Fibroblast of skin of scalp (primary cell): ENCODE data around the gene FBXL16.

Experiments
- DNase-seq: peaks from one replicate; pipeline ENCODE4 v3.0.0-alpha.2; 2013

FBXL16 gene

DNA sequence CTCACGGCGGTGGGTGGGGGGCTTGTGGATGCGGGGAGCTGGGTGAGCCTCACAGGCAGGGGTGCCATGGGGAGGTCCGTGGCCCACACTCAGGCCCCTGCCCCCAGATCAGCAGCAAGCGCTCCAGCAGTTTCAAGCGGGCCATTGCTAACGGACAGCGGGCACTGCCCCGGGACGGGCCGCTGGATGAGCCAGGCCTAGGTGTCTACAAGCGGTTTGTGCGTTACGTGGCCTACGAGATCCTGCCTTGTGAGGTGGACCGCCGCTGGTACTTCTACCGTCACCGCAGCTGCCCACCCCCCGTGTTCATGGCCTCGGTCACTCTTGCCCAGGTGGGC, 29.1 kb downstream of the FBXL16 start:
- DNase-seq, result no peak

DNA sequence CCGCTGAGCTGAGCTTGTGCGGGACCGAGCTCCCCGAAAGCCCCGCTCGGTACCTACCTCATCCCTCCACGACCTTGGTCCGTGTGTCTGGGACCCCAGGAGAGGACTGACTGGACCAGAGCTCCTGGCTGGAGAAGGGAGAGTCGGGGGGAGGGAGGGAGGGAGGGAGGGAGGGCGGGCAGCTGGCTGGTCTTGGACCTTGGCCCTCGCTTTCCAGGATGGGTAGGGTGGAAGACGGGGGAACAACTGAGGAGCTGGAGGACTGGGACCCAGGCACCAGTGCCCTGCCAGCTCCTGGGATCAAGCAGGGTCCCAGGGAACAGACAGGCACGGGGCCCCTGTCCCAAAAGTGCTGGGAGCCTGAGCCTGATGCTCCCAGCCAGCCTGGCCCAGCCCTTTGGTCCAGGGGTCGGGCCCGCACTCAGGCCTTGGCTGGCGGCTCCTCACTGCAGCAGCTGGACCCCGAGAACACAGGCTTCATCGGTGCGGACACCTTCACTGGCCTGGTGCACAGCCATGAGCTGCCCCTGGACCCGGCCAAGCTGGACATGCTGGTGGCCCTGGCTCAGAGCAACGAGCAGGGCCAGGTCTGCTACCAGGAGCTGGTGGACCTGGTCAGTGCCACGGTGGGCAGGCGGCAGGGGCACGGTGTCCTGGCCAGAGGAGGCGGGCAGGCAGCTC, 29.6 kb downstream of the FBXL16 start:
- DNase-seq, result no peak

DNA sequence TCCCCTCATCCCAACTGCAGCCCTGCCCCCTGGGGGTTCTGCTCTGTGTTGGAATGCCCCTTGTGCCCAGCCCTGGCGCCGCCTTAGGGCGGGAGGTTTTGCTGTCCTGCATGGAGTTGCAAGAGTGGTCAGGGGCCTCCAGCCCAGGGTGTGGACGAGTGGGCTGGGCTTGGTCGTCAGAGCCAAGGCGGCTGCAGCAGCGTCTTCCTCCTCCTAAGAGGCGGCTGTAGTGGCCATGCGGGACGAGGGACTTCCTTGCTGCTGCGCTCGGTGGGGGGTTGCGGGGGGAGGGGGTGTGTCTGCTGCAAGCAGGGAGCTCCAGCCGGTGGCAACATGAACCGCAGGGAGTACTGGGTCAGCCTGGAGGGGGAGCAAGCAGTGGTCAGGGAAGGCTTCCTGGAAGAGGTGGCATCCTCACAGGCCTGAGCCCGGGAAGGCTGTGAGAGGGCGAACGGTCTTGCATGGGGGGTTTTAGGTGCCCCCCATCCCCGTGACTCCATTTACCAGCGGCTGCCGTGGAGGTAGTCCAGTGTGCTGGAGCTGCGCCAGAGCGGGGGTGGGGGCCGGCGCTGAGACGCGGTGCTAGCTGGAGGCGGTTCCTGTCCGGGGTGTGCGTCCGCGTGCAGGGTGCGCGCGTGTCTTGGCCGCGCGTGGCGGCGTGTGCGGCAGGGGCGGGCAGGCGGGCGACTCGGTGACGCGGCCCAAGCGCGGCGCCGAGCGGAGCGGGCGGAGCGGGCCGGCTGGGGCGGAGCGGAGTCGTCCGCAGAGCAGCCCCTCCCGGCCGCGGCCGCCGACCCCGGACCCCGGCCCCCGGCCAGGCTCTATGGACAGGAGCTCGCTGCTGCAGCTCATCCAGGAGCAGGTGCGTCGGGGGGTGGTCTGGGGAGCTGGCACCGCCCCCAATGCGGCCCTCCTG, 30.4 kb downstream of the FBXL16 start, which contains the start of gene RHBDL1:
Gene RHBDL1 (plus strand): TSS at position 704 of the 916 bp plus-strand sequence. CDS start 120 bp downstream, at position 824.
- peak; percentile 53 for DNase-seq

DNA sequence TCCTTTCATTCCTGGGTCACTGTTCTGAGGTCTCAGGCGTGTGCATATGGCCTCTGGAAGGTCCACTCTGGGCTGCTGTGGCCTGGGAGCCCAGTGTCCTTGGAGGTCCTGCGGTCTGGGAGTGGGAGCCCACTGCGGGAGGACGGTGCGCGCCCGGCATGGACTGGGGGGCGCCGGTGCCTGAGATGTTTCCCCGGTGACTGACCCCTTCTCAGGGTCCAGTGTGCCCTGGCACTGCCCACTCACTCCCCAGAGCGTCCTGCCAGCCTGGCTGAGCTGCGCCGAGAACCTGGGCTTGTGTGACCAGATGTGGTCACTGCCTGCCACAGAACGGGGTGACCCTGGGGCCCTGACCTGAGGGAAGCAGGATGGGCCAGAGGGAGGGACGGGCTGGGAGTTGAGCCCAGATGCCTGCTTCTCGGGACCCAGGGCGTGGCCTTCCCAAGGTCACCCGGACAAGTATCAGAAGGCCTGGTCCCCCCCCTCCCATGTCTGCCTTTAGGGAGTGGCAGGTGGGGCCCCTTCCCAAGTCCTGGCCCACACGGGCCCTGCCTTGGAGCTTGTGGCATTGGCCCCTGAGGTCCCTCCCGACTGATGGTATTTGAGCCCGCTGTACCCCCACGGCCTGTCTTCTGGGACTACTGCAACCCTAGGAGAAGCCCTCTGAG, 31.3 kb downstream of the FBXL16 start:
- no peak for DNase-seq

DNA sequence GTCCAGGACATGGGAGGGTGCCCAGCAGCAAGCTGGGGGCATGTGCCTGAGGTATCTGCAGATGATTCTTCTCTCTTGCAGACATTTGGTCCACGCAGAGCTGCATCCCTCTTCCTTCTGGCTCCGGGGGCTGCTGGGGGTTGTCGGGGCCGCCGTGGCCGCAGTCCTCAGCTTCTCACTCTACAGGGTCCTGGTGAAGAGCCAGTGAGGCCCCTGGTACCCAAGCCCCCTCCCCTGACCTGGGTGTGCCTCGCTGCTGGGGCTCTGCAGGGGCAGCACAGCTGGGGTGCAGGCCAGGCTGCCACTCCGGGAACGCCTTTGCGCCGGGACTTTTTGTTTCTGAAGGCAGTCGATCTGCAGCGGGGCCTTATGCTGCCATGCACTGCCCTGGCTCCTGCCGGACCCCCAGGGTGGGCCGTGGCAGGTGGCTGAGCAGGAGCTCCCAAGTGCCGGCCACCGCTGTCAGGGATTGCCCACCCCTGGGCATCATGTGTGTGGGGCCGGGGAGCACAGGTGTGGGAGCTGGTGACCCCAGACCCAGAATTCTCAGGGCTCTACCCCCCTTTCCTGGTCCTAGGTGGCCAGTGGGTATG, 32.1 kb downstream of the FBXL16 start:
- no peak for DNase-seq

DNA sequence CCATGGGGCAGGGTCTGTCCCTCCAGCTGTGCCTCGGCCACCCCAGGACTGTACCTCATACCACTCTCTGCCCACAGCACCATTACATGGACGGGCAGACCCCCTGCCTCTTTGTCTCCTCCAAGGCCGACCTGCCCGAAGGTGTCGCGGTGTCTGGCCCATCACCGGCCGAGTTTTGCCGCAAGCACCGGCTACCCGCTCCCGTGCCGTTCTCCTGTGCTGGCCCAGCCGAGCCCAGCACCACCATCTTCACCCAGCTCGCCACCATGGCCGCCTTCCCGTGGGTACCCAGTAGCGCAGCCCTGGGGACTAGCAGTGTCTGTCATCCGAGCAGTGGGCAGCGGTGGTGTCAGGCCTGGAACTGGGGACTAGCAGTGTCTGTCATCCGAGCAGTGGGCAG, 32.8 kb downstream of the FBXL16 start:
- DNase-seq, result no peak

DNA sequence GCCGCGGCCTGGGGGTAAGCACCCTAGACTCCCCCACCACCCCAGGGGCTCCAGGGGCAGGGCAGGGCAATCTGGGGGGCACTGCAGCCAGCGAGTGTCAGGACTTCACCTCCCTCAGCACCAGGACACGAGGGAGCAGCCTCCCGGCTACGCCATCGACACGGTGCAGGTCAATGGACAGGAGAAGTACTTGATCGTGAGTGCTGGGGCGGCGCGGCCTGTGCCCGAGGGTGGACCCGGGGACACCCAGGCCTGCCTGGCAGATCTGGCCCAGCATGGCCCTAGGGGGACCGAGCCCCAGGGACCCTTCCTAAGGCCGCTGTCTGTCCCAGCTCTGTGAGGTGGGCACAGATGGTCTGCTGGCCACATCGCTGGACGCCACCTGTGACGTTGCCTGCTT, 33.2 kb downstream of the FBXL16 start:
- DNase-seq, result no peak

DNA sequence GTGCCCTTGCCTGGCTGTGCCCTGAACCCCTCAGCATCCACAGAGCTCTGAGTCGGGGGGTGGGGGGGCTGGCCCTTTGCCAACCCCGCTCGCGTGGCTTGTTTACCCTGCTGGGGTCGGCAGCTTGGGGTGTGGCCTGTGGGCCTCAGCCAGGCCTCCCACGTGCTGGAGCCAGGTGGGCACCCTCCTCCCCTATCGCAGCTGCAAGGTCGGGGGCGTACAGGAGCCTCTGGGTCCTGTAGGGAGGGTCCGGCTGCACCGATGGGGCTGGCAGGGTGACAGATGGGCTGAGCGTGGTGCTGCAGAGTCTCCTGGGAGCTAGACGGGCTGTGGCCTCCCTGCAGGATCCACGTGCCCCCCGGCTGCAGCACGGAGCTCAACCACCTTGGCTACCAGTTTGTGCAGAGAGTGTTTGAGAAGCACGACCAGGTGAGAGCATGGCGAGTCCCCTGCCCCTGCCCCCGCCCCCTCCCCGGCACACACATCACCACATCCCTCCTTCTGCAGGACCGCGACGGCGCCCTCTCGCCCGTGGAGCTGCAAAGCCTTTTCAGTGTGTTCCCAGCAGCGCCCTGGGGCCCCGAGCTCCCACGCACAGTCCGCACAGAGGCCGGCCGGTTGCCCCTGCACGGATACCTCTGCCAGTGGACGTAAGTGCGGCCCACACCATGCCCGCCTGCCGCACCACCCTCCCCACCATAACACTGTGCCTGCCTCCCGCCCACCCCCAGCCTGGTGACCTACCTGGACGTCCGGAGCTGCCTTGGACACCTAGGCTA, 34.1 kb downstream of the FBXL16 start:
- DNase-seq, result no peak

DNA sequence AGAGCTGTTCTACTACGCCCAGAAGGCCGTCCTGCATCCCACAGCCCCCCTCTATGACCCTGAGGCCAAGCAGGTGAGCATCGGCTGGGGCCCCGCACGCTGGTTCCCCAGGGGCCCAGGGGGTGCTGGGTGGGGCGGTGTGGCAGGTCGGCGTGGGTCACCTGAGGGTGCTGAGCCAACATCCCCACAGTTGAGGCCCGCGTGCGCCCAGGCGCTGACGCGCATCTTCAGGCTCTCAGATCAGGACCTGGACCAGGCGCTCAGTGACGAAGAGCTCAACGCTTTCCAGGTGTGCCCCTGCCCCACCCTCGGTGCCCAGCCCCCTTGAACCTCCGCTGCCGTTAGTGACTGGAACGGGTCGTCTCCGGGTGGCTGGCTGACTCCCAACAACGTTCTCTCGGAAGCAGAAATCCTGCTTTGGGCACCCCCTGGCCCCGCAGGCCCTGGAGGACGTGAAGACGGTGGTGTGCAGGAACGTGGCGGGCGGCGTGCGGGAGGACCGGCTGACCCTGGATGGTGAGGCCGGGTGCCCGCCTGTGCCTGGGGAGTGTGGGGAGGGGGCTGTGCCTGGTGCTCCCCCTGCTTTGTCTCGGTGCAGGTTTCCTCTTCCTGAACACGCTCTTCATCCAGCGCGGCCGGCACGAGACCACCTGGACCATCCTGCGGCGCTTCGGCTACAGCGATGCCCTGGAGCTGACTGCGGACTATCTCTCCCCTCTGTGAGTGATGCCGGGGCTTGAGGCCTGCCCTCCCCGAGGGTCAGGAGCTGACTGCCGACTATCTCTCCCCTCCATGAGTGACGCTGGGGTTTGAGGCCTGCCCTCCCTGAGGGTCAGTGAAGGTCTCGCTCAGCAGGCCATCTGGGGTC, 34.9 kb downstream of the FBXL16 start:
- DNase-seq, result no peak

DNA sequence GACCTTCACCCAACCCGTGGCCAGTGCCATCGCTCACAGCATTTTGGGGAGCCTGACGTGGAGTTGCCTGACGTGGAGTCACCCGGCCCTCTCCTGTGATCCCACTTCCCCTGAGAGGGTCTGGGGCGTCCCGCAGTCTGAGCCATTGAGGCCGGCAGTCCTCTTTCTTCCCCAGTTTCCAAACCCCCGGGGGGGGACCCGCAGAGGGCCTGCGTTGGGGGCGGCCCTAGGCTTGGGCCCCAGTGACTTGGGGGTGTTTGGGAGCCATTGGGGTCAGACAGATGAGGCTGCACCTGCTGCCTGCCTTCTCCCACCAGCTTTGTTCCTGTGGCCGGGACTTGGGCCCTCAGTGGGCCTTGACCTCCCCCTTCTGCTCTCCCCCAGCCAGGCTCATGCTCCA, 35.9 kb downstream of the FBXL16 start:
- DNase-seq, result no peak

DNA sequence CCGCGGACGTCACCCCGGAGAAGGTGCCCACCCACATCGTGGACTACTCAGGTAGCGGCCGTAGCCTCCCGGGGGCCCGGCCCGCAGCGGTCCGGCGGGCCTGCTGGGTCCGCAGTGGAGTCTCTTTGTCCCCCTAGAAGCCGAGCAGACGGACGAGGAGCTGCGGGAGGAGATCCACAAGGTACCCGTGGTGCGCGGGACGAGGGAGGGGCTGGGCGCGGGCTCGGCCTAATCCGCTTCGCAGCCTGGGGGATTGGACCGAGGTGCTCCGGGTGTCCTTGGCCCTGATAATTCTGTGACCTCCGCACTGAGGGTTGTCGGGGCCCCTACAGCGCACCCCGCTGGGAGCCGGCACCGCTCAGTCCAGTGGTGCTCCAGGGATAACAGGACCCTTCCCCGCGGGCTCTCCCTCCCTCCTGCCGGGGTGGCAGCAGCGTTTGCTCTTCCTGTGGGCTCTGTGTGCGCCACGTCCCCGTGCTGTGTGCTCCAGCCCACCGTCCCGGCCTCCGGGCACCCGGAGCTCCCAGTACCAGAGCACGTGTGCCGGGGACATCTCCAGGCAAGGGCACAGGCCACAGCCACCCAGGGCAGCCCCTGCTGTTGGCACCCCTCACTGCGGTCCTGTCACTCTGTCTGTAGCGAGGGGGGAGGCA, 37.0 kb downstream of the FBXL16 start:
- no peak for DNase-seq

DNA sequence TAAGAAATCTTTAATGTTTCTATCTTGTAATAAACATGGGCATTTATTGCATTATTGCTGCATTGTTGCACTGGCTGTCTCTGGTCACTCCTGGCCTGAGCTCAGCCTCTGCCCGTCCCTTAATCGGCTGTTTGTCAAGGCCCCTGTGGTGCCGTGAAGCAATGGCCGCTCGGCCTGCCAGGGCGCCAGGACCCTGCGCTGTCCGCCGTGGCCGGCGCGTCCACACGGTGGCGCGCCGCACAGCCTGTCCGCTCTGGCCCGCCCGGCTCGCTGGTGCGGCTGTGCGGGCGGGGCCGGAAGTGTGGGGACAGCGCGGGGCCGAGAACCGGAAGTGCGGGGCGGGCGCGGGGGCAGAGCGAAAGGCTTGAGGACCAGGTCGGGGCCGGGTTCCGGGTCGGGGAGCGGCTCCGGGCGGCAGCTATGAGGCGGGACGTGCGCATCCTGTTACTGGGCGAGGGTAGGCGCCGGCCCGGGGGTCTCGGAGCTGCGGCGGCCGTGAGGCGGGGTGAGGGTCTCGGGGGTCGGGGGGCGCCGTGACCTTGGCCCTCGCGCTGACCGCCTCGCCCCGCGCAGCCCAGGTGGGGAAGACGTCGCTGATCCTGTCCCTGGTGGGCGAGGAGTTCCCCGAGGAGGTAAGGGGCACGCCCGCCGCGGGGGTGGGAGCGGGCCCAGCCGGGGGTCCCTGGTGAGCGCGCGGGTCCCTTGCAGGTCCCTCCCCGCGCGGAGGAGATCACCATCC, 37.7 kb downstream of the FBXL16 start, which contains the start of gene RHOT2:
Gene RHOT2 (plus strand): TSS at position 353 of the 739 bp plus-strand sequence. CDS start 68 bp downstream, at position 421.
- DNase-seq, result peak; percentile 92

DNA sequence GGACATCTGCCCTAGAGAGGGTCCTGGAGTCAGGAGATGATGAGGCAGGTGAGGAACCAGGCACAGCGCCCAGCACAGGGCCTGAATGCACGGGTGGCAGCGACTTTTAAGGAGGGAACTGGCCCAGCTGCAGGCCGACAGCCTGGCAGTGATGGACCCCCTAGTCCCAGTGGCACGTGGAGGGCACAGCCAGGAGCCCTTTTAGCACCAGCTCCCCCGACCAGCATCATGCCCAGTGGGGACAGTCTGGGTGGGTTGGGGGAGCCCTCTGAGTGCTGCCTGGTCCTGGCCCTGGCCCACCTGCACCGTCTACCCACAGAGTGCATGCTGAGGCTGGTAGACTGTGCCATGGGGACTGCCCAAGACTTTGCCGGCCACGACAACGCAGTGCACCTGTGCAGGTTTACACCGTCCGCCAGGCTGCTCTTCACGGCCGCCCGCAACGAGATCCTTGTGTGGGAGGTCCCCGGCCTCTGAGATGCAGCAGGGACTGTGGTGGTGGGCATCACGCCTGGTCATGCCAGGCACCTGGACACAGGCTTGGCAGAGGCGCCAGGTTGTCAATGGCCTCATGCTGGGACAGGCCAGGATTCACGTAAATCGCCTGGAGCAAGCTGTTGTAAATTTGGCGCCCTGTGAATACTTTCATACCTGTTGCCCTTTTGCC, 38.4 kb downstream of the FBXL16 start:
- DNase-seq, result no peak

DNA sequence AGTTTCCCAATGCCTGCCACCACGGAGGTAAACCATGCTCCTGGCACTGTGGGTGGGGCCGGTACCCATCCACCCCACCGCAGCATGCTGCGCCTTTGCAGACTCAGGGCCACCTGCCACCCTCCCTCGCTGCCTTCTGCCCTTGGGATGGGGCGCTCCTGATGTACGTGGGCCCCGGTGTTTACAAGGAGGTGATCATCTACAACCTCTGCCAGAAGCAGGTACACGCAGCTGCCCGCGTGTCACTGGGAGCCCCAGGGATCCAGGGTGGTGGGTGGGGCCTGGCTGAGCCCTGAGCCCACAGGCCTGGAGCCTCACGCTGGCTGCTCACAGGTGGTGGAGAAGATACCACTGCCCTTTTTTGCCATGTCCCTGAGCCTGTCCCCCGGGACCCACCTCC, 39.0 kb downstream of the FBXL16 start:
- DNase-seq, result no peak

DNA sequence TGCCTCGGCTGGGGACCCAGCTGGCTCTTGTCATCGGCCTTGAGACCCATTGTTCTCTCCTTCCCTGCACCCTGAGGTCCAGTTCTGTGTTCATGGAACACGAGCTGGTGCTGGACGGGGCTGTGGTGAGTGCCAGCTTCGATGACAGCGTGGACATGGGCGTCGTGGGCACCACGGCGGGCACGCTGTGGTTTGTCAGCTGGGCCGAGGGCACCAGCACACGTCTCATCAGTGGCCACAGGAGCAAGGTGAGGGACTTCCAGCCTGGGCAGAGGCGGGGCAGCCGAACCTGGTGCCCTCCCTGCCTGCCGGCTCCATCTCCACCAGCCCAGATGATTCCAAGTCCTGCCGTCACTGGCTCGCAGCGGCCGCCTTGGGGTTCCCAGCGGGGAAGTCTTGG, 43.0 kb downstream of the FBXL16 start:
- DNase-seq, result no peak

DNA sequence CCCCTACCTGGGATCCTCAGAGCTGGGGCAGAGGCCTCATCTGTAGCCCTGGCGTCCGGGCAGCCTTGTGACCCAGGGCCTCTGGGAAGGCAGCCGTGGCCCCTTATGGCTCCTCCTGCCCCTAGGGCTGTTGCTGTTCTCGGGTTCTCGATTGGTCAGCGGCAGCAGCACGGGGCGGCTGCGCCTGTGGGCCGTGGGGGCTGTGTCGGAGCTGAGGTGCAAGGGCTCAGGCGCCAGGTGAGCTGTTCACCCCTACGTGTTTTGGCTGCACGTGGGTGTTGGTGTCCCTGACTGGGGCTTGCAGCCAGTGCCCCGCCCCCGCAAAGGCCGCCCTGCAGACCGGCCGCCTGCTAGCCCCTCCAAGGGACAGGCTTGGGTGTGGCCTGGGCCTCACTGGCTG, 43.5 kb downstream of the FBXL16 start:
- DNase-seq, result no peak

DNA sequence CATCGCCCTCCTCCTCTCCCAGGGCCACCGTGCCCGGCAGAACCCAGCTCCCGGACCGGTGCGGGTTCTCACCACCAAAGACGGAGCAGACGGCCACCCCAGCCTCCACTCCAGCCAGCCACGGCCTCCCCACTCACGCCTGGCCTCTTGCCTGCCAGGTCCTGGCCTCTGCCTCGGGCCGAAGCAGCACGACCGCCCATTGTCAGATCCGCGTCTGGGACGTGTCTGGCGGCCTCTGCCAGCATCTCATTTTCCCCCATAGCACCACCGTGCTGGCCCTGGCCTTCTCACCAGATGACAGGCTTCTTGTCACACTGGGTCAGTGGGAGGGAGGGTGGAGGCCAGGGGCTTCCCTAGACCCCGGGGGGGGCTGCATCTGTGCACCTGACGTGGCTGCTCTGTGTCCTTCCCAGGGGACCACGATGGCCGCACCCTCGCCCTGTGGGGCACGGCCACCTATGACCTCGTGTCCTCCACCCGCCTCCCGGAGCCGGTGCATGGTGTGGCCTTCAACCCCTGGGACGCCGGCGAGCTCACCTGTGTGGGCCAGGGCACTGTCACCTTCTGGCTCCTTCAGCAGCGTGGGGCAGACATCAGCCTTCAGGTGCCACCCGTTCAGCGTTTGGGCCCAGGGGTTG, 44.3 kb downstream of the FBXL16 start:
- DNase-seq, result no peak

DNA sequence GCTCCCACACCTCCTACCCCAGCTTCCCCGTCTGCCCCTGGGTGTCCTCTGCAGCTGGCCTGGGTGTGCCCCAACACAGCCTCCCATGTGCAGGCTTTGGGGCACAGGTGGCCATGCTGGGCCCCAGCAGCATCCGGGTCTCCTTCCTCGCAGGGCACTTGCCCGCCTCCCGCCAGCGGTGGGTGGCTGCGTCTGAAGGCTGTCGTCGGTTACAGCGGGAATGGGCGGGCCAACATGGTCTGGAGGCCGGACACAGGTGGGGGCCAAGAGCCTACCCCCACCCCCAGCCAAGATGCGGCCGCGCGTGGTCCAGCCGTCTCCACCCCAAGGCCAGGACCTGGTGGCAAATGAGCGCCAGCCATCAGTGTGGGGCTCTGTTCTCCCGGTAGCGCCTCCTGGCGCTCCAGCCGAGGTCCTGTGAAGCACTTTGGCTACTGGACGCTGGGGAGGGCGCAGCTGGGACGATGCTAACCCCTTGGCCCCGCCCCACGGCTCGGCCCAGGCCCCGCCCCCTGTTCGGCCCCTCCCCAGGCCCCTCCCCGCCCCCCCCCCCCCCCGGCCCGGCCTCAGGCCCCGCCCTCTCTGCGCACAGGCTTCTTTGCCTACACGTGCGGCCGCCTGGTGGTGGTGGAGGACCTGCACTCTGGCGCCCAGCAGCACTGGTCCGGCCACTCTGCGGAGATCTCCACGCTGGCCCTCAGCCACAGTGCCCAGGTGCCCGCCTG, 45.0 kb downstream of the FBXL16 start:
- peak; percentile 76 for DNase-seq
